NCI-H2107 (cell line): ENCODE measurements around the gene TRIM27.
"Not testable (repeated sequence)": the region's sequence is repeated elsewhere in the genome, so short reads cannot be mapped to it uniquely, and the experiment has no call there.

Source experiments
- DNase-seq: peaks from one replicate; lab custom pipeline; 2025; lab: John Stamatoyannopoulos, UW

Gene TRIM27

DNA sequence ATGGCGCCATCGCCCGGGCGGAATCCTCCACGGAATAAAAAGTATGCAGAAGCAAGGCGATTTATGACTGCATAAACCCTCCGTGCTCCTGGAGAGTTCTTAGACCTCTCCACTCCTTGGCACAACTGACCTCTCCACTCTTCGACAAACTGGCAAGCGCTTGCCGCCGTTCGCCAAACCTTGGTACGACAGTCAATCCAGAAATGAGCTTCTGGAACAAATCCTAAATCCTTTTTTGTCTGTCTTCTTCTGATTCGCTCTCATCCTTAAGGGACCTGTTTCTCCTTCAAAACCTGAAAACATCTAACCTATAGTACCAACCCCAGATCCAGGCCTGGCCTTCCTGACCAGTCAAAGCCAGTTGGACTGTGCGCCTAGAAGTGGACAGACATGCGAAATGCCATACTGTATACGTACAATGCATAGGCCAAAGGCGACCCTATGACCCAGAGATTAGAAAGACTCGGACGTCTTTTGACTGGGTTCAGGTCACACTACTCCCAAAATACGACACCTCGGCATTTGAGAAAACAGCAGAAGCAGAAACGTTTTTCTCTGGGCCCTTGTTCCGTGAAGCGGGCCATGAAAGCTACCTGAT is 59.4 kb downstream of the TRIM27 start:
- DNase-seq = no peak

DNA sequence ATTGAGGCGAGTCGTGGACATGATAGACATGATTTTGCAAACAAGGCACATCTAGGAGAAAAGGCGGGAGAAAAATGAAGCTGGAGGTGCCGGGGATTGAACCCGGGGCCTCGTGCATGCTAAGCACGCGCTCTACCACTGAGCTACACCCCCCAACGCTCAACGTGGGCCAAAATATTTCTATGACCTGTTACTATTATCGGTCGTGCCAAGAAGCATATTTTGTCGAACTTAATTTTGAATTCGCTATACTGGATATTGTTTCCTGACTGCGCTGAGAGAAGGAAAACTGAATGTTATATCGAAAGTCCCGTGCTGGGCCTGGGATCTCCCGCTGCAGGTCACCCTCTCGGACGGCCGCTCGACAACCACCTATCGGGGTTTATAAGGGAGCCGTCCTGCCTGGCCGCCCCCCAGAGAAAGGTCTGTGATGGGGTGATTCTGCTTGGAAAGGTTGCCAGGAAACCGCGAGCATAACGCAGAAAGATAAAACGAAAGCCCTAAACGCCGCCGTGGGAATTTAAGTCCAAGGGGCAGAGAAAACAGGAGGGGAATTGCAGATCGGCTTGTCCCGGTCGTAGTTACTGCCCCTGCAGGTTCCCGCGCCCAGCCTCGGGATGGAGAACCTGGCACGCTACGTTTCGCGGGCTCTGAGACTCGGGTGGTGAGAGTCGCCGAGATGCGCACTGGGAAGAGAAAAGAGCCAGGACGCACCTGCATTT is 60.0 kb downstream of the TRIM27 start:
- peak; percentile 11 for DNase-seq

DNA sequence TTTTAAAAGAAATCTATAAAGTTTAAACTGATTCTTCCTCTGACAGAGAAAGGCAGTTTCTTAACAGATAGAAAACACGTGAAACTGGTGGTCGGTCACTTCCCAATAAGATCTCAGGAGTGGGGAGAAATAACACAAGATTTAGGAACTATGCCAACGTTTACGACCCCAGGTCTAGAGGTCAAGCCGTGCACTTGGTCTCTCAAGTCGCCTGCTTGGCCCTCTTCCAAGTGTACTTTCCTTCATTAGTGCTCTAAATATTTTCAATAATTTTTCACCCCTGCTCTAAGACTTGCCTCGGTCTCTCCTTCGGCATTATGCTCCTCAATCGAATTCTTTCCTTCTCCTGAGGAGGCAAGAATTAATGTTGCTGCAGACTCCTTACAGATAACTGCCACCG is 61.7 kb downstream of the TRIM27 start:
- no peak for DNase-seq

DNA sequence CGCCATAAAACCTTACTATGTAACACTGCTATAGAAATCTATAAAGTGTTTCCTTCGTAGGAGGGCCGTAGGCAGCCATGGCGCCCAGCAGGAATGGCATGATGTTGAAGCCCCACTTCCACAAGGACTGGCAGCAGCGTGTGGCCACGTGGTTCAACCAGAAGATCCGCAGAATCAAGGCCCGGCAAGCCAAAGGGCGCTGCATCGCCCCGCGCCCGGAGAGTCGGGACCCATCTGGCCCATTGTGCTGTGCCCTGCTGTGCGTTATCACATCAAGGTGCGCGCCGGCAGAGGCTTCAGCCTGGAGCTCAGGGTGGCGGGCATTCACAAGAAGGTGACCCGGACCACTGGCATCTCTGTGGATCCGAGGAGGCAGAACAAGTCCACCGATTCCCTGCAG is 62.4 kb downstream of the TRIM27 start:
- DNase-seq = no peak

DNA sequence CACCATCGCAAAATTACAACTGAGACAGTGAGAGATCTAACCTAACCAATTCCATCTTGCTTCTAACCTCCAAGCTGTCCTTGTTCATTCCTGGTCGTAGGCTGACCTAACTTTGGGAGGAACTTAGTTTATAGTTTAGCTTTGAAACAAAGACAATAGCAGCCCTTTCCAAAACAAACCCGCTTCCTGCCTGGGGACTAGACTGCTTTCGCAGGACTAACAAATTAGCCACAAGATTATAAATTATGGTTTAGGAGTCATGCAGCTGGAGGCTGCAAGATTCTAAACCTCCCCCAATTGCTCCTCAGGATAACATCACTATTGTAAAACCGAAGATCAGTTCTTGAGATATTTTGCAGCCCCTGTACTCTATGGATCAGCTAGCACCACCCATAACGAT is 63.2 kb downstream of the TRIM27 start:
- DNase-seq = no peak

DNA sequence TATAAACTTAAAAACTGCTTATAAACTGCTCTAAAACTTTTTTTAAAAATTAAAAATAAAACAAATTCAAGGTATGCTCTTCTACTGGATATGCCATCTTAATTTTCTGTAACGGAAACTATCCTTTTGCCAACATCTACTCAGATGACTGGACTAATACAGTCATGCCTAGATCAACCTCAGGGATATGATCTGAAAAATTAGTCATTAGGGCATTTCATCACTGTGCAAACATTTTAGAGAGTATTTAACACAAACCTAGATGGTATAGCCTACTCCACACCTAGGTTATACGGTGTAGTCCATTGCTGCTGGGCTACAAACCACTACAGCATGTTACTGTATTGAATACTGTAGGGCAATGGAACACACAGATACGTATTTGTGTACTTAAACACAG is 64.8 kb downstream of the TRIM27 start:
- no peak for DNase-seq

DNA sequence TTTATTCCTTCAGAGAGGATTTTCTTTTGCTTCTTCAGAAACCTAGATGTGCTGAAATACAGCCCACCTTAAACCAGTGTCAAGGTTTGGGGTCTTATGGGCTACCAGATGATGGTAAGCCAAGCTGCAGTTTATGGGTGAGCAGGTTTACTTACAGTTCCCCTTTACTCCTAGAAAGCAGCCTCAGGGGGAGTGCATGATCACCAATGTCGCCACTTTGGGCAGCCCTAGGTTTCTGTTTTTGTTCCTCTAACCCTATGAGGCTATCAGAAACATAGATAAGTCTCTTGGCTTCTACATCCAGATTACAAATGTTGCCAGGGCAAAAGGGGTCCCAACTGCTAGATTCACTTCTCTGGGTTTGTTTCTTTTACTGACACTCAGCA is 67.2 kb downstream of the TRIM27 start:
- DNase-seq = no peak

DNA sequence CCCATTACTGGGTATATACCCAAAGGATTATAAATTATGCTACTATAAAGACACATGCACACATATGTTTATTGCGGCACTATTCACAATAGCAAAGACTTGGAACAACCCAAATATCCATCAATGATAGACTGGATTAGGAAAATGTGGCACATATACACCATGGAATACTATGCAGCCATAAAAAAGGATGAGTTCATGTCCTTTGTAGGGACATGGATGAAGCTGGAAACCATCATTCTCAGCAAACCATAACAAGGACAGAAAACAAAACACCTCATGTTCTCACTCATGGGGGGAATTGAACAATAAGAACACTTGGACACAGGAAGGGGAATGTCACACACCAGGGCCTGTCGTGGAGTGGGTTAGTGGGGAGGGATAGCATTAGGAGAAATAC is 69.4 kb downstream of the TRIM27 start:
- DNase-seq = not testable (repeated sequence)
